Smooth muscle cell (in vitro differentiated cells): Measurements from ENCODE around the gene ZFYVE21. TPM values are rescaled to one million over a fixed set of nuclear protein-coding genes. Genes with fewer than 3 reads are reported as not detected.

Experiments
- DNase-seq: peaks from one replicate; lab custom pipeline; 2025; ENCODE audit not compliant: unreplicated experiment; lab: John Stamatoyannopoulos, UW
- H2AFZ ChIP-seq: fragments of 200-600 bp; sonication (generic); 2 replicates; pipeline ENCODE4 v1.6.0; 2016; ENCODE audit warnings: antibody characterized with exemption, low read depth, mild to moderate bottlenecking
- H3F3A ChIP-seq: fragments of 200-600 bp; sonication (generic); 2 replicates; pipeline ENCODE4 v1.6.0; 2017; ENCODE audit warnings: antibody characterized with exemption, low read depth
- H3K27ac ChIP-seq: fragments of 200-600 bp; sonication (generic); 2 replicates; pipeline ENCODE4 v1.5.1; 2016; ENCODE audit warnings: low read depth, mild to moderate bottlenecking
- H3K27me3 ChIP-seq: fragments of 200-600 bp; sonication (generic); 2 replicates; pipeline ENCODE4 v1.6.1; 2016; ENCODE audit warnings: low read depth, mild to moderate bottlenecking
- H3K36me3 ChIP-seq: fragments of 200-600 bp; sonication (generic); 2 replicates; pipeline ENCODE4 v1.5.1; 2016; ENCODE audit warnings: low read depth
- H3K4me1 ChIP-seq: fragments of 200-600 bp; sonication (generic); 2 replicates; pipeline ENCODE4 v1.5.1; 2016; ENCODE audit warnings: low read depth
- H3K4me2 ChIP-seq: fragments of 200-600 bp; sonication (generic); 2 replicates; pipeline ENCODE4 v1.6.0; 2016; ENCODE audit warnings: mild to moderate bottlenecking
- H3K4me3 ChIP-seq: fragments of 200-600 bp; sonication (generic); 2 replicates; pipeline ENCODE4 v1.5.1; 2016; ENCODE audit warnings: mild to moderate bottlenecking
- H3K79me2 ChIP-seq: fragments of 200-600 bp; sonication (generic); 2 replicates; pipeline ENCODE4 v1.6.0; 2016; ENCODE audit warnings: low read depth, mild to moderate bottlenecking
- H3K9ac ChIP-seq: fragments of 200-600 bp; sonication (generic); 2 replicates; pipeline ENCODE4 v1.6.0; 2016; ENCODE audit warnings: low read depth
- H3K9me3 ChIP-seq: fragments of 200-600 bp; sonication (generic); replicated peaks from 2 replicates; pipeline ENCODE4 v1.5.1; 2016; ENCODE audit warnings: low read depth
- H4K20me1 ChIP-seq: fragments of 200-600 bp; sonication (generic); 2 replicates; pipeline ENCODE4 v1.6.0; 2016; ENCODE audit warnings: low read depth
- CTCF ChIP-seq: fragments of 200-600 bp; sonication (generic); IDR thresholded peaks from 2 replicates; pipeline ENCODE4 v1.5.1; 2017; ENCODE audit warnings: borderline replicate concordance, mild to moderate bottlenecking, antibody characterized with exemption; ENCODE audit not compliant: insufficient read depth, poor library complexity, severe bottlenecking
- WGBS: methylation state at CpG from one replicate; pipeline ENCODE4 v1.1.7; 2016; ENCODE audit warnings: low lambda C conversion rate; 5-methylcytosine and 5-hydroxymethylcytosine counted together
- polyA plus RNA-seq: library from polyadenylated mRNA; unstranded; fragments of >200 nt; fragmentation: Nextera tagmentation; extraction: Ambion mirVana; gene quantifications from 2 replicates; pipeline ENCODE4 v1.2.1, GENCODE V29; 2016
- total RNA-seq: library from RNA; depleted of rRNA; stranded (reverse); fragments of >200 nt; gene quantifications from 2 replicates; pipeline ENCODE4 v1.2.3, GENCODE V29; 2014

Gene ZFYVE21
- total and polyA plus RNA-seq, 2 experiments from 2014 or later: 33.9 to 41.5 TPM

GRCh38 chr14:103762036-103762435, 46.4 kb downstream of the ZFYVE21 start:
- no peak overlapping the region for H3K4me2 ChIP-seq
- no peak overlapping the region for H3K27ac ChIP-seq
- no peak for DNase-seq
- H3K27me3 ChIP-seq: no peaks in the 10 kb centered on the region
- H2AFZ ChIP-seq: no peak overlapping the region
- H3K9ac ChIP-seq: no peak overlapping the region
- H3F3A ChIP-seq: no peaks in the 10 kb centered on the region
- TF ChIP-seq CTCF: no peak
- 18% methylated on average over 1 of the region's 1 CpG for WGBS
- H3K4me3 ChIP-seq: no peak overlapping the region
- no peaks in the 10 kb centered on the region for H3K36me3 ChIP-seq
- no peaks in the 10 kb centered on the region for H3K9me3 ChIP-seq
- H3K4me1 ChIP-seq: no peaks in the 10 kb centered on the region
- no peaks in the 10 kb centered on the region for H3K79me2 ChIP-seq
- H4K20me1 ChIP-seq: no peaks in the 10 kb centered on the region

- Histone ChIP-seq H4K20me1 (no peaks in the 10 kb centered on the region), H3F3A (peaks cover 3% of the 10 kb centered on the region), H3K4me1 (no peaks in the 10 kb centered on the region), H3K9ac (no peak overlapping the region), H3K4me3 (no peak overlapping the region), H3K27ac (no peak overlapping the region), H3K4me2 (no peak overlapping the region), H3K27me3 (no peaks in the 10 kb centered on the region), H2AFZ (no peak overlapping the region), H3K79me2 (no peaks in the 10 kb centered on the region), H3K36me3 (no peaks in the 10 kb centered on the region), H3K9me3 (no peaks in the 10 kb centered on the region)
- no peak for DNase-seq
- TF ChIP-seq CTCF: no peak
- 80% methylated on average over 13 of the region's 13 CpGs for WGBS
These were observed 46.9 kb downstream of the ZFYVE21 start for GRCh38 chr14:103762541-103762940.

- DNase-seq: no peak
- no peak overlapping the region for H3K9ac ChIP-seq
- H3K9me3 ChIP-seq: no peaks in the 10 kb centered on the region
- no peaks in the 10 kb centered on the region for H3K79me2 ChIP-seq
- no peak overlapping the region for H3K4me2 ChIP-seq
- H3K36me3 ChIP-seq: no peaks in the 10 kb centered on the region
- no peaks in the 10 kb centered on the region for H4K20me1 ChIP-seq
- no peak overlapping the region for H3K27ac ChIP-seq
- no peak overlapping the region for H2AFZ ChIP-seq
- H3K4me1 ChIP-seq: no peaks in the 10 kb centered on the region
- H3F3A ChIP-seq: peaks cover 3% of the 10 kb centered on the region
- H3K4me3 ChIP-seq: no peak overlapping the region
- H3K27me3 ChIP-seq: no peaks in the 10 kb centered on the region
- TF ChIP-seq CTCF: no peak
- 90% methylated on average over 5 of the region's 5 CpGs for WGBS
These were observed 48.3 kb downstream of the ZFYVE21 start for GRCh38 chr14:103763730-103764488.

GRCh38 chr14:103765526-103765925, 49.9 kb downstream of the ZFYVE21 start:
- WGBS: 98% methylated on average over 3 of the region's 3 CpGs
- no peak for TF ChIP-seq CTCF
- Histone ChIP-seq H3K79me2 (no peaks in the 10 kb centered on the region), H3K27me3 (no peaks in the 10 kb centered on the region), H4K20me1 (no peaks in the 10 kb centered on the region), H3K9me3 (no peaks in the 10 kb centered on the region), H3K4me2 (no peak overlapping the region), H3F3A (peaks cover 3% of the 10 kb centered on the region), H3K27ac (no peak overlapping the region), H3K4me1 (no peaks in the 10 kb centered on the region), H3K36me3 (no peaks in the 10 kb centered on the region), H2AFZ (no peak overlapping the region), H3K9ac (no peak overlapping the region), H3K4me3 (no peak overlapping the region)
- no peak for DNase-seq
